ENCODE data around the gene TJP3.

DNA sequence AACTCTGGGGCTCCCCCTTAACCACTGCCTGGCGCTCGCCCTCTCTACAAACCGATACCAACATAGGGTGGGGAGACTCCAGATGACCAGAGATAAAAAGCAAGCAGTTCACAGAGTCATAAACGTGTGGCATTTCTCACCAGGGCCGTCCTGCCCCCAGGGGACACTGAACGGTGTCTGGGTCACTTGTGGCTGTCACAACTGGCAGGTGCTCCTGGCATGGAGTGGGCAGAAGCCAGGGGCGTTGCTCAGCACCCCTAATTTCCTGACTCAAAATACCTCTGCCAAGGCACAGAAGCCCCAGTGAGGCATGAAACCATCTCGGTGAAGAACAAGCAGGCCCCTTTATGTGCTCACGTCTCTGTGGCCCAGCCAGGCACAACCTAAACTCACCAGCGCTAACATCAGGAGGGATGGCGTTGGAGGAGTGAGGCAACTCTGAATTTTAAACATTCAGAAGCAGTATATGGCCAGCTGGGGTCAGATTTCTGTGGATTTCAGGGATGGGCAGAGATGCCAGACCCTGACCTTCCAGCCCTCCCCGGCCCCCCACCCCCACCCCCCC, 9.7 kb upstream of the TJP3 start:
- no peak for TF ChIP-seq POLR2A (IDR thresholded peaks at IDR 0.05)
- TF ChIP-seq, protein P1, sequence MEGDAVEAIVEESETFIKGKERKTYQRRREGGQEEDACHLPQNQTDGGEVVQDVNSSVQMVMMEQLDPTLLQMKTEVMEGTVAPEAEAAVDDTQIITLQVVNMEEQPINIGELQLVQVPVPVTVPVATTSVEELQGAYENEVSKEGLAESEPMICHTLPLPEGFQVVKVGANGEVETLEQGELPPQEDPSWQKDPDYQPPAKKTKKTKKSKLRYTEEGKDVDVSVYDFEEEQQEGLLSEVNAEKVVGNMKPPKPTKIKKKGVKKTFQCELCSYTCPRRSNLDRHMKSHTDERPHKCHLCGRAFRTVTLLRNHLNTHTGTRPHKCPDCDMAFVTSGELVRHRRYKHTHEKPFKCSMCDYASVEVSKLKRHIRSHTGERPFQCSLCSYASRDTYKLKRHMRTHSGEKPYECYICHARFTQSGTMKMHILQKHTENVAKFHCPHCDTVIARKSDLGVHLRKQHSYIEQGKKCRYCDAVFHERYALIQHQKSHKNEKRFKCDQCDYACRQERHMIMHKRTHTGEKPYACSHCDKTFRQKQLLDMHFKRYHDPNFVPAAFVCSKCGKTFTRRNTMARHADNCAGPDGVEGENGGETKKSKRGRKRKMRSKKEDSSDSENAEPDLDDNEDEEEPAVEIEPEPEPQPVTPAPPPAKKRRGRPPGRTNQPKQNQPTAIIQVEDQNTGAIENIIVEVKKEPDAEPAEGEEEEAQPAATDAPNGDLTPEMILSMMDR (IDR thresholded peaks at IDR 0.05): no peak
